ENCODE data around the gene ETS2.

ETS2 gene

DNA sequence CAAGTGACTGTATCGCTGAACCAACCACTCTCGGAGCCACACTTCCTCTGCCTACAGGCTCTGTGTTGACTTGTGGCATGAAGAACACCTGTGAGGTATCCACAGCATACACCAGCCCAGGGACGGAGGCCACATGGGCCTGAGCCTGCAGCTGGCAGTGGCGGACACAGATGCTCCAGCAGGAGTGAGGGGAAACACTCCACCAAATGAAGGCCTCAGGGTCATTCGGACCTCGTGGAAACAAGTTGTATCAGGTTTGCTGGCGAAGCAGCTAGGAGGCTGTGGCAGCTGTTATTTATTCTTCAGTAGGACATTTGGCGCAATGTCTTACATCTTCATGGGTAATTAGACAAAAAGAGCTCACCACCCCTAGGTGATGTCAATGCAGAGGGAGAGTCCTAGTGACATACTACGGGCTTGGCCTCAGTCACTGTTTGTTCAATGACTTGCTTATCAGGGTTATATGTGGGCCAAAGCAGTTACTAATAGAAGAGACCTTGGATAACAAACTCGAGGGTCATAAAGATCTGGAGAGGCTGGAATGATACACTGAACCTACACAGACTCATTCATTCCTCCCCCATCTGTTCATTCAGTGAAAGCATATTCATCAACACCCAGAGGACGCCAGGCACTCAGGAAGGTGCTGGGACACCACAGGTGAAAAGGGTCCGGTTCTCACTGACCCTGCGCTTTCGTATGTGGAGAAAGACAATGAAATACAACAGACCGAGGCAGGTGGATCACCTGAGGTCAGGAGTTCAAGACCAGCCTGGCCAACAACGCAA, 11.6 kb upstream of the ETS2 start:
- TF ChIP-seq, protein P1, sequence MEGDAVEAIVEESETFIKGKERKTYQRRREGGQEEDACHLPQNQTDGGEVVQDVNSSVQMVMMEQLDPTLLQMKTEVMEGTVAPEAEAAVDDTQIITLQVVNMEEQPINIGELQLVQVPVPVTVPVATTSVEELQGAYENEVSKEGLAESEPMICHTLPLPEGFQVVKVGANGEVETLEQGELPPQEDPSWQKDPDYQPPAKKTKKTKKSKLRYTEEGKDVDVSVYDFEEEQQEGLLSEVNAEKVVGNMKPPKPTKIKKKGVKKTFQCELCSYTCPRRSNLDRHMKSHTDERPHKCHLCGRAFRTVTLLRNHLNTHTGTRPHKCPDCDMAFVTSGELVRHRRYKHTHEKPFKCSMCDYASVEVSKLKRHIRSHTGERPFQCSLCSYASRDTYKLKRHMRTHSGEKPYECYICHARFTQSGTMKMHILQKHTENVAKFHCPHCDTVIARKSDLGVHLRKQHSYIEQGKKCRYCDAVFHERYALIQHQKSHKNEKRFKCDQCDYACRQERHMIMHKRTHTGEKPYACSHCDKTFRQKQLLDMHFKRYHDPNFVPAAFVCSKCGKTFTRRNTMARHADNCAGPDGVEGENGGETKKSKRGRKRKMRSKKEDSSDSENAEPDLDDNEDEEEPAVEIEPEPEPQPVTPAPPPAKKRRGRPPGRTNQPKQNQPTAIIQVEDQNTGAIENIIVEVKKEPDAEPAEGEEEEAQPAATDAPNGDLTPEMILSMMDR (IDR thresholded peaks at IDR 0.05): no peak
- Histone ChIP-seq H3K4me1 (ENCODE audit: control insufficient read depth in 1 of 2, insufficient read depth in 1 of 2, low read depth in 1 of 2, low read length in 1 of 2) (no peaks in the 10 kb centered on the region), H3K27ac (no peak overlapping the region), H3K9me3 (no peaks in the 10 kb centered on the region), H3K36me3 (no peaks in the 10 kb centered on the region), H3K4me3 (ENCODE audit: low read depth in 1 of 2, low read length in 1 of 2) (no peak overlapping the region), H3K27me3 (no peaks in the 10 kb centered on the region)

DNA sequence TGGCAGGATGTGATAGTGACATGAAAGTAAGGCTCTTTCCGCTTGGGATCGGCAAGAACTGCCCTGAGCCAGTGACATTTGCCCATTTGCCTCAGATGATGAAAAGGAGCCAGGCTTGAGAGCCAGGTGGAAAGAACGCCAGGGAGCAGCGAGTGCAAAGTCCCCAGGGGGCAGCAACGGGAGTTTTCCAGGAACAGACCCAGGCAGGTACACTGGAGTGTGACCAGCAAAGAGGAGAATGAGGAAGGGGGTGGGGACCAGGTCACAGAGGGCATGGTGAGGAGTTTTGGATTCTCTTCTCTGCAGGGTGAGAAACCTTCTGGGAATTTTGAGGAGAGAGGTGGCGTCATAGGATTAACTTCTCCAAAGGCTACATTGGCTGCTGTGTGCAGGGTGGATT, 10.8 kb upstream of the ETS2 start:
- no peaks in the 10 kb centered on the region for H3K4me1 ChIP-seq (ENCODE audit: control insufficient read depth in 1 of 2, insufficient read depth in 1 of 2, low read depth in 1 of 2, low read length in 1 of 2)
- H3K4me3 ChIP-seq (ENCODE audit: low read depth in 1 of 2, low read length in 1 of 2): no peak overlapping the region
- no peaks in the 10 kb centered on the region for H3K36me3 ChIP-seq
- no peaks in the 10 kb centered on the region for H3K9me3 ChIP-seq
- TF ChIP-seq, protein P1 (IDR thresholded peaks at IDR 0.05): no peak
- H3K27ac ChIP-seq: no peak overlapping the region
- H3K27me3 ChIP-seq: no peaks in the 10 kb centered on the region

DNA sequence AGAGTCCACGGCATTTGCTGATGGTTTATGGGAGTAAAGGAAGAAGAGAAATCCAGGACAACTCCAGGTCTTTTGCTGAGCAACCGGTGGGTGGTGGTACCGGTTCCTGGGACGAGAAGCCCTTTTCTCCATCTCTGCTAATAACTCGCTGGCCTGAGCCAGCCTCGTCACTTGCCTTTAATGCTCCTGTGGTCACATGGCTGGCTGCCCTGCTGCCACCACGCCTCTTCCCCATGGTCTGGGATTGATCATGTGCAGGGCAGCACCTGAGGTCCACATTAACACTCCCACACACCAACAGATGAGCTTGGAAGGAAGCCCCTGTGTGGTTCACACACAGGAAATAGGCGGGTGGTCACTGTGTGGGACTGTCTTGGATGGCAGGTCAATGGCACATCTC, 10.3 kb upstream of the ETS2 start:
- no peak overlapping the region for H3K4me3 ChIP-seq (ENCODE audit: low read depth in 1 of 2, low read length in 1 of 2)
- H3K27ac ChIP-seq: no peak overlapping the region
- no peaks in the 10 kb centered on the region for H3K36me3 ChIP-seq
- H3K4me1 ChIP-seq (ENCODE audit: control insufficient read depth in 1 of 2, insufficient read depth in 1 of 2, low read depth in 1 of 2, low read length in 1 of 2): no peaks in the 10 kb centered on the region
- TF ChIP-seq, protein P1 (IDR thresholded peaks at IDR 0.05): no peak
- H3K27me3 ChIP-seq: no peaks in the 10 kb centered on the region
- no peaks in the 10 kb centered on the region for H3K9me3 ChIP-seq

DNA sequence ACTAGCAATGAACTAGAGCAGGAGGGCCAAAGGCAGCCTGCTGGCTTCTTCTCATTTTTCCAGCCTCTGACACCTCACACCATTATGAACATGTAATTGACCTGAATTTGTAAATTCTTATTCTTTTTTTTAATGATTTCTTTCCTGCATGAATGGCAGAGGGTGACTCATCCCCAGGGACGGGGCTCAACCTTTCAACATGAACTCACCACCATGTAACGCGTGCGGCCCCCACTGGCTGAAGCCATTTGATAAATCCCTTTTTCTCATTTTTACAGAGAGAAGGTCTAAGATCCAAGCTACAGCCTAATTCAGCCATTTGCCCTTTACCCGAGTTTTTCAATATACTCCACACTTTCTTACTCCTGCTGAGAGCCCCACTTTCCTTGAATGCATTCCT, 9.3 kb upstream of the ETS2 start:
- TF ChIP-seq, protein P1 (IDR thresholded peaks at IDR 0.05): no peak
- Histone ChIP-seq H3K36me3 (no peaks in the 10 kb centered on the region), H3K27ac (no peak overlapping the region), H3K9me3 (no peaks in the 10 kb centered on the region), H3K27me3 (no peaks in the 10 kb centered on the region), H3K4me1 (ENCODE audit: control insufficient read depth in 1 of 2, insufficient read depth in 1 of 2, low read depth in 1 of 2, low read length in 1 of 2) (no peaks in the 10 kb centered on the region), H3K4me3 (ENCODE audit: low read depth in 1 of 2, low read length in 1 of 2) (no peak overlapping the region)

DNA sequence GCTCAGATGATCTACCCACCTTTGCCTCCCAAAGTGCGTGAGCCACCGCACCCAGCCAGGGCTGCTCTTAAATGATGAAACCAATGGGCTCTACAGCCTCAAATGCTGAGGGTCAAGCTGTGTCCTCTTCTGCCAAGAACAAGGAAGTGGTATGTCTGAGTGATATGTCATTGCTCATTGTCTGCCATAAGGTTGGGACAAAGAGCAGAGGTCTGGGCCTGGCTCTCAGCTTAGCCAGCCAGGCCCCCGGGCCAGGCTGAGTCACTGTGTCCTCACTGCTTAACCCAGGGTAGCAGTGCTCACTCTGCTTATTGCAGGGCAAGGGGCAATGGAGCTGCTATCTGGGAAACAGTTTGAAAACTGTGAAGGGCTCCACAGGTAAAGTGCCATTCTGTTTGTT, 8.3 kb upstream of the ETS2 start:
- Histone ChIP-seq H3K9me3 (no peaks in the 10 kb centered on the region), H3K27ac (no peak overlapping the region), H3K36me3 (no peaks in the 10 kb centered on the region), H3K4me3 (ENCODE audit: low read depth in 1 of 2, low read length in 1 of 2) (no peak overlapping the region), H3K27me3 (no peaks in the 10 kb centered on the region), H3K4me1 (ENCODE audit: control insufficient read depth in 1 of 2, insufficient read depth in 1 of 2, low read depth in 1 of 2, low read length in 1 of 2) (no peaks in the 10 kb centered on the region)
- TF ChIP-seq, protein P1 (IDR thresholded peaks at IDR 0.05): no peak
